NCI-H2227 treated with DMSO at 0.1 percent for 48 hours (cell line): Measurements from ENCODE around the gene CEACAM8.
"Not testable (repeated sequence)": the region's sequence is repeated elsewhere in the genome, so short reads cannot be mapped to it uniquely, and the experiment has no call there.

Experiments
- DNase-seq: peaks from one replicate; lab custom pipeline; 2025; lab: John Stamatoyannopoulos, UW

Gene CEACAM8

GRCh38 chr19:42573642-42574041 is 21.1 kb downstream of the CEACAM8 start:
- no peak for DNase-seq

GRCh38 chr19:42571116-42571515 is 23.6 kb downstream of the CEACAM8 start:
- DNase-seq: no peak

GRCh38 chr19:42569193-42569592 is 25.5 kb downstream of the CEACAM8 start:
- no peak for DNase-seq

- DNase-seq: no peak
Measured at GRCh38 chr19:42568006-42568405, 26.7 kb downstream of the CEACAM8 start.

- no peak for DNase-seq
Measured at GRCh38 chr19:42567567-42567966, 27.2 kb downstream of the CEACAM8 start.

- DNase-seq: peak; percentile 72
Measured at GRCh38 chr19:42563352-42564210, 31.1 kb downstream of the CEACAM8 start.

- DNase-seq: no peak
Measured at GRCh38 chr19:42561512-42561911, 33.2 kb downstream of the CEACAM8 start.

GRCh38 chr19:42560731-42561130 is 34.0 kb downstream of the CEACAM8 start:
- no peak for DNase-seq

- DNase-seq: no peak
Measured at GRCh38 chr19:42558450-42559150, 36.1 kb downstream of the CEACAM8 start.

GRCh38 chr19:42557386-42557871 is 37.3 kb downstream of the CEACAM8 start:
- not testable (repeated sequence) for DNase-seq

- no peak for DNase-seq
Measured at GRCh38 chr19:42555801-42556200, 38.9 kb downstream of the CEACAM8 start.

GRCh38 chr19:42555317-42555716 is 39.4 kb downstream of the CEACAM8 start:
- DNase-seq: no peak

GRCh38 chr19:42554046-42554575 is 40.6 kb downstream of the CEACAM8 start:
- DNase-seq: no peak

GRCh38 chr19:42553292-42554045 is 41.3 kb downstream of the CEACAM8 start:
- no peak for DNase-seq

GRCh38 chr19:42552086-42553065 is 42.3 kb downstream of the CEACAM8 start:
- DNase-seq: no peak

GRCh38 chr19:42550521-42550920 is 44.2 kb downstream of the CEACAM8 start:
- not testable (repeated sequence) for DNase-seq

- DNase-seq: not testable (repeated sequence)
Measured at GRCh38 chr19:42549067-42549466, 45.7 kb downstream of the CEACAM8 start.

- DNase-seq: no peak
Measured at GRCh38 chr19:42548552-42548951, 46.2 kb downstream of the CEACAM8 start.

GRCh38 chr19:42547929-42548328 is 46.8 kb downstream of the CEACAM8 start:
- no peak for DNase-seq

- DNase-seq: no peak
Measured at GRCh38 chr19:42546831-42547500, 47.8 kb downstream of the CEACAM8 start.
